IMR-90 (cell line): Measurements from ENCODE around the gene WDR43.
A peak's percentile ranks its signal among the peaks of the same experiment; 100 is the strongest.

Experiments used
- CEBPB ChIP-seq: IDR thresholded peaks from 2 replicates; pipeline ENCODE4 v1.6.1; 2012; ENCODE audit warnings: low read depth, low read length, improper control_type of control experiment
- MAFK ChIP-seq: IDR thresholded peaks from 2 replicates; pipeline ENCODE4 v1.6.1; 2012; ENCODE audit warnings: low read depth, low read length, improper control_type of control experiment
- POLR2A ChIP-seq: IDR thresholded peaks from 2 replicates; pipeline ENCODE4 v1.6.1; 2012; ENCODE audit warnings: mild to moderate bottlenecking, low read depth, low read length
- RAD21 ChIP-seq: IDR thresholded peaks from 2 replicates; pipeline ENCODE4 v1.6.1; 2012; ENCODE audit warnings: low read length, improper control_type of control experiment
- TF ChIP-seq, protein P1 (sequence below): conservative IDR thresholded peaks from 2 replicates; pipeline ENCODE4 v1.5.1; 2012; ENCODE audit warnings: mild to moderate bottlenecking, low read depth, low read length, improper control_type of control experiment

DNA sequence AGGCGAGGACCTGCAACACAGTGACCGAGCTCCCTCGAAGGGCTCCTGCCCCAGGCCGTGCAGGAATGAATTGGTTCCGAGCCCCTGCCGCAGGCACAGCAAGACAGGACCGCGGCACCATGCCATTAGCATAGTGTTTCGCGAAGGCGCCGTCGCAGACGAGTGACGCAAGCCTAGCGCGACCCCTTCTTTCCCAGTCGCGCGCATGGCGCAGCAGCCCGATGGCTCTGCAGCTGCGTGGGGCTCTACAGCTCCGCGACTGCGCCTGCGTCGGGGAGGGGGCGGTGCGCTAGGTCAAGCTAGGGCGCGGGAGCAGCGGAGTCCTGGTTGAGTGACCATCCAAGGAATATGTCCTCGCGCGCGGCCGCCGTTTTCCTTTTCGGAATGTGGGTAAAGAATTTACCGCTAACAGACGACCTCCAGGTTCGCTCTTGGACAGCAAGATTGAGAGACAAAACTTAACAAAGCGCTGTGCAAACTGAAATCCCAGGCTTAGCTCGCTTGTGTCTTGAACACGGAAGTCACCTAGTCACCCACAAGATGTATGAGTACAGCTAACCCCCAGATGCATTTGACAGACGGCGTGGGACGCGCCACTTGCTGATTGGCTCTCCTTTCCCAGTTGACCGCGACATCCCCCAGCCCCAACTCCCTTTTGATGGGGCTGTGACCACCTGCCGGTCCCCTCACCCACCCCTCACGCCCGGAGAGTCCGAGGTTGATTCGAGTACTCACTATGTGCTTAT lies 24.1 kb upstream of the WDR43 start, which contains the start of gene TRMT61B:
- TF ChIP-seq MAFK: no peak
- TF ChIP-seq, protein P1, sequence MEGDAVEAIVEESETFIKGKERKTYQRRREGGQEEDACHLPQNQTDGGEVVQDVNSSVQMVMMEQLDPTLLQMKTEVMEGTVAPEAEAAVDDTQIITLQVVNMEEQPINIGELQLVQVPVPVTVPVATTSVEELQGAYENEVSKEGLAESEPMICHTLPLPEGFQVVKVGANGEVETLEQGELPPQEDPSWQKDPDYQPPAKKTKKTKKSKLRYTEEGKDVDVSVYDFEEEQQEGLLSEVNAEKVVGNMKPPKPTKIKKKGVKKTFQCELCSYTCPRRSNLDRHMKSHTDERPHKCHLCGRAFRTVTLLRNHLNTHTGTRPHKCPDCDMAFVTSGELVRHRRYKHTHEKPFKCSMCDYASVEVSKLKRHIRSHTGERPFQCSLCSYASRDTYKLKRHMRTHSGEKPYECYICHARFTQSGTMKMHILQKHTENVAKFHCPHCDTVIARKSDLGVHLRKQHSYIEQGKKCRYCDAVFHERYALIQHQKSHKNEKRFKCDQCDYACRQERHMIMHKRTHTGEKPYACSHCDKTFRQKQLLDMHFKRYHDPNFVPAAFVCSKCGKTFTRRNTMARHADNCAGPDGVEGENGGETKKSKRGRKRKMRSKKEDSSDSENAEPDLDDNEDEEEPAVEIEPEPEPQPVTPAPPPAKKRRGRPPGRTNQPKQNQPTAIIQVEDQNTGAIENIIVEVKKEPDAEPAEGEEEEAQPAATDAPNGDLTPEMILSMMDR: no peak
- TF ChIP-seq POLR2A: 0 out of 2 replicates have a peak, but pooled peaks have one; percentile 67
- no peak for TF ChIP-seq RAD21
- TF ChIP-seq CEBPB: peak; percentile 64
